ENCODE data around the gene PHETA2. TPM values are rescaled to one million over a fixed set of nuclear protein-coding genes. Genes with fewer than 3 reads are reported as not detected.

The PHETA2 gene
- total and polyA plus RNA-seq, 2 donors (not counting 3 experiments of a cell fraction or from before 2014, with no cell fraction given): 25.4 to 29.9 TPM

- Histone ChIP-seq H3K9me3 (replicated peaks; ENCODE audit: control insufficient read depth, insufficient read depth, low read length) (no peaks in the 10 kb centered on the region), H3K27me3 (ENCODE audit: control insufficient read depth in 2 of 2, insufficient read depth in 2 of 2, low read length in 2 of 2) (no peaks in the 10 kb centered on the region), H3K36me3 (ENCODE audit: control insufficient read depth in 2 of 2, extremely low read depth in 1 of 2, insufficient read depth in 2 of 2, low read length in 2 of 2) (peaks cover 12 to 25% of the 10 kb centered on the region in 2 experiments), H4K20me1 (replicated peaks; ENCODE audit: control insufficient read depth, extremely low read depth, insufficient read depth, low read length) (no peaks in the 10 kb centered on the region), H3K9me1 (replicated peaks; ENCODE audit: control insufficient read depth, extremely low read depth, insufficient read depth, low read length) (no peaks in the 10 kb centered on the region), H3K4me3 (replicated peaks in 1 of 3; ENCODE audit: insufficient read depth in 1 of 3, low read depth in 1 of 3, low read length in 3 of 3) (peak overlapping the region; percentile 59 to 96 (median 79)), H3K27ac (ENCODE audit: insufficient read depth, low read depth, low read length) (peak overlapping the region; percentile 84), H2AFZ (ENCODE audit: low read depth, low read length) (peak overlapping the region; percentile 49), H3K4me2 (ENCODE audit: insufficient read depth, low read length) (peak overlapping the region; percentile 90), H3K4me1 (ENCODE audit: control insufficient read depth, extremely low read depth, insufficient read depth, low read length) (peaks cover 12% of the 10 kb centered on the region), H3K79me2 (ENCODE audit: control insufficient read depth, insufficient read depth, low read length) (peaks cover 11% of the 10 kb centered on the region), H3K9ac (replicated peaks; ENCODE audit: extremely low read depth, insufficient read depth, low read length) (peak overlapping the region; percentile 91)
- CTCF ChIA-PET: interaction anchor here (0.9 to 3.0 kb wide), 4 partner anchors 11 to 383 kb away, joined by 3 to 26 read pairs (median 4); partner anchors contain the start of gene NDUFA6
- DNase-seq (ENCODE audit: low read depth, low spot score): peak; percentile 68
- TSS peak; percentile 8 for BruUV-seq (replicated peaks)
- intact Hi-C loops (cut with micrococcal nuclease) (loop anchor here (1.0 kb wide), 1 partner anchor 10 kb away; the partner anchor contains the start of gene NDUFA6), dilution Hi-C loops (cut with MboI; ENCODE audit: extremely low pct_ligation_motif_present, low sequenced_read_pairs) (no loop called here)
- no peak for FAIRE-seq
- TF ChIP-seq GATA2 (IDR thresholded peaks at IDR 0.05; ENCODE audit: insufficient read depth, insufficient read length, low read depth, low read length) (no peak), FOS (IDR thresholded peaks at IDR 0.05; ENCODE audit: borderline replicate concordance, insufficient read depth, low read length) (no peak), JUN (IDR thresholded peaks at IDR 0.05; ENCODE audit: borderline replicate concordance, insufficient read depth, insufficient read length, low read depth) (no peak), MYC (IDR thresholded peaks at IDR 0.05; ENCODE audit: low read depth, low read length) (no peak), POLR2A (IDR thresholded peaks at IDR 0.05; ENCODE audit: low read depth, low read length) (no peak), POLR2AphosphoS5 (IDR thresholded peaks at IDR 0.05; ENCODE audit: insufficient read depth, low read depth, low read length) (no peak), EZH2 (IDR thresholded peaks at IDR 0.05; ENCODE audit: borderline replicate concordance, low read depth, low read length, severe bottlenecking) (no peak), CTCF (IDR thresholded peaks at IDR 0.05; ENCODE audit: extremely low read depth in 1 of 2, insufficient read depth in 1 of 2, low read depth in 1 of 2, low read length in 2 of 2) (no peak)
- TF ChIP-seq, protein P1, sequence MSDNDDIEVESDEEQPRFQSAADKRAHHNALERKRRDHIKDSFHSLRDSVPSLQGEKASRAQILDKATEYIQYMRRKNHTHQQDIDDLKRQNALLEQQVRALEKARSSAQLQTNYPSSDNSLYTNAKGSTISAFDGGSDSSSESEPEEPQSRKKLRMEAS (IDR thresholded peaks at IDR 0.05; ENCODE audit: insufficient read depth, insufficient read length): no peak
- POLR2A ChIA-PET: interaction anchor here (0.5 to 1.5 kb wide), 2 partner anchors 8 to 10 kb away, joined by 3 to 5 read pairs; partner anchors contain the start of gene NDUFA6
These were observed 6.2 kb downstream of the PHETA2 start for GRCh38 chr22:42080287-42080686.

All from endothelial cell of umbilical vein (primary cell).